Activated T-helper 9 cell treated with anti-CD3 and anti-CD28 coated beads, Interleukin-2, amount 50 U/mL, for 16 hours (primary cell): ENCODE results near the gene MGA.
"Not testable (repeated sequence)": the region's sequence is repeated elsewhere in the genome, so short reads cannot be mapped to it uniquely, and the experiment has no call there.

Experiments used
- DNase-seq: peaks from one replicate; pipeline ENCODE4 v3.0.0-alpha.2; 2020; ENCODE audit warnings: low read depth

MGA gene

GRCh38 chr15:41727143-41727542 is 66.9 kb downstream of the MGA start:
- no peak for DNase-seq

GRCh38 chr15:41728061-41728460 is 67.9 kb downstream of the MGA start:
- DNase-seq = not testable (repeated sequence)

DNA sequence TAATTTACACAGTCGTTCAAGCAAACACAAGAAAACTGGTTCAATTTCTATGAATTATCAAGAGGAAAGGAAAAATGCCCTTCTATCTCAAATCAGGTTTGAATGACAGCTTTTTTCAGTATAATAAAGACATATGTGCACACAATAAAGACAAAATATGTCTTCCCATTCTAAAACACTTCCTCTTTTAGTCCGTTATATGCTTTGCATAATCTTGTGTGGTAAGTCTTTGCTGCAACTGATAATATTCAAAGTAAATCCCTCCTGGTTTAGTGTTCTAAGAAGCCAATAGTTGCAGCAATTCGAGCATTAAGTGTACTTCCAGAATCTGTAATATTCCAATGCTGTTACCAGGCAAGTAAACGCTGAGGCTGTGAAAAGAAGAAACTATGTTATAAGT is 70.3 kb downstream of the MGA start:
- DNase-seq = no peak

- no peak for DNase-seq
These were observed 72.3 kb downstream of the MGA start for GRCh38 chr15:41732483-41732882.

GRCh38 chr15:41734079-41734478 is 73.9 kb downstream of the MGA start:
- no peak for DNase-seq

DNA sequence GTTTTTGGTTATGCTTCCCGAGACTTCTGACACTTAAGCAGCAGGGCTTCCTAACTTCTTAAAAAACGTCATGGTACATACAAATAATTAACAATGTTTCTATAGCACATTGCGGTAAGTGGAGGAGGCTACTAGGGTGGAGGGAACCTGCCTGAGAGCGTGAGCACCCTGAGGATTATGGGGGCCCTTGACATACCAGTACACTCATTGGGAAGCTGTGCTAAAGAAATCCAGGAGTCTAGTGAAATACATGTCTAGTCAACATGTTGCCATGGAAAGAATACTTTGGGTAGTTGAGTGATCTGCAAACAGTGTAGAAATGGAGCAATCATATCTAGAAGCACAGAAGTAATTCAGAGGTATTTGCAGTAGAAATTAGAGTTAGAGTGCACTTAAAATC is 74.8 kb downstream of the MGA start:
- no peak for DNase-seq

DNA sequence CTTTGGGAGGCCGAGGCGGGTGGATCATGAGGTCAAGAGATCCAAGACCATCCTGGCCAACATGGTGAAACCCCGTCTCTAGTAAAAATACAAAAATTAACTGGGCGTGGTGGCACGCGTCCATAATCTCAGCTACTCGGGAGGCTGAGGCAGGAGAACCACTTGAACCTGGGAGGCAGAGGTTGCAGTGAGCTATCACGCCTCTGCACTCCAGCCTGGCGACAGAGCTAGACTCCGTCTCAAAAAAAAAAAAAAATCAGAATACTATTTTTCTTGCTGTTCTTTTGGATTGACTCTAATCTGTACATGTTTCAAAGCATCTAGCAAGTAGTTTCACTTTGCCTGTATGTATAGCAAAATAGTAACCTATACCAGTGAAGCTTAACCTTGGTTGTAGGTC is 75.3 kb downstream of the MGA start:
- not testable (repeated sequence) for DNase-seq

DNA sequence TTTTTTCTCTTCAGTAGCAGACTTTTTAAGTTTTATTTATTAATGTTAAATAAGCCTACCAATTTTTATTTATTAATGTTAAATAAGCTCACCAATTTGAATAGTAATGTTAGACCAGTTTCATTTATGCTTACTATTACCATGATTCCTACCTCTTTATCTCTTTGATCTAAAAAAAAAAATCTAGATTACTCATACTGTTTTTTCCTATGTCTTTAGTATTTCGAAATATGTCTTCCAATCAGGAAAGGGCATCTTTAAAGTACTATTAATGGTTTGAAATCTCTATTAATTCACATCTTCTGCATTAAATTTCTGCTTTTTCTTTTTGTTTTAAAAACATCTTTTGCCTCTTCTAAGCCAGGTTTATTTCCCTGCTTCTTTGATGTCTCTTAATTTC is 86.6 kb downstream of the MGA start:
- no peak for DNase-seq

DNA sequence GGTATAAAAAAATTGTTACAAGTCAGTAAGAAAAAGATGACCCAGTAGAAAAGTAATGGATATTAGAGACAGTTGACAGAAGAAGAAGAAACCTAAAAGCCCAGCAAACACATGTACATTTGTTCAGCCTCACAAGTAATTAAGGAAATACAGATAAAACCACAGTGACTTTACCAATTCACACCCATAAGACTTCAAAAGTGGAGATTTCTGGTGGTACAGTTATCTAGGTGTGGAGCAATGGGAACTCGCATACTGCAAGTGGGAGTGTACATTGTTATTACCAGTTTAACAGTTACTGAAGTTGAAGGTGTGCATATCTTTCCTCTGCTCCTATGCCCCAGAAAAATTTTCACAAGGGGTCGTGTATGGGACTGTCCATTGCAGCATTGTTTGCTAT is 96.0 kb downstream of the MGA start:
- no peak for DNase-seq

DNA sequence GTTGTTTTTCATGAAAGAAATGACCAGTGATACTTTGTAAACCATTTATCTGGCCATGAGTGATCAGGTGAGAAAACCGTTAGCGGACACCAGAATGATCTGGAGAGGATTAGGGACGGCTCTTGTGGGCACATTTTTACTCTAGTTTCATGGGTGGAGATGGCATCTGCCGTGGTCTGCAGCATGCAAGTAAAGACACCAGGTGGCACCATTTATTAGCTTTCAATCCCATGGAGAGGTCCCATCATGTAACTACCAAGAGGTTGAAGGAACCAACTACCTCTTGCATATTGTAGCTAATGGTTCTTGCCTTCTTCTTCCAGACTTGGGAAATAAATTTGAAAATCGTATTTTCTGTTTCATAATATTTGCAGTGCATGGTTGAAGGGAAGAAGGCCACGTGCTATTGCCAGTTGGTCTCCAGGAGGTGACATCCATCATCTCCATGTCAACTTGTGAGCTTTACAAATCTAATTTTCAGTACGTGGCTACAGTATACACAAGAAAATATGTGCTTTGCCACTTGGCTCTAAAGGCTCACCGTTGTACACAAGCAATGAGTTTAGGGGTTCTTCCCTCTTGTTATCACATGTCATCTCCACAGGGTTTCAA is 112.6 kb downstream of the MGA start:
- peak; percentile 15 for DNase-seq

- DNase-seq = no peak
These were observed 113.1 kb downstream of the MGA start for GRCh38 chr15:41773332-41773728.

DNA sequence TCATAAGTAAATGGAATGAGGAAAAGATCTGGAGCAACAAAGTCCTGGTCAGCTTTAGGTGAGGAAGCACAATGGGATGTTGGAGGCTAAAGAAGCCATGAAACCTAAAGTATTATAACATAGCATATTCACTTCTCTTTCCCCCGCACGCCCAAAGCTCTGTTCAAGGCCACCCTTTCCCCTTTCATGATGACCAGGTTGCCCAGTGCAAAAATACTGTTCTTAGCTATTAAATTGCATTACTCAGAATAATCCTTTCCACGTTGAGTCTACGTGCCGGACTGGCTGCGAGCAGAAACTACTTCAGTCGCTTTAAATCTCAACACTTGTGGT is 113.5 kb downstream of the MGA start:
- DNase-seq = no peak

DNA sequence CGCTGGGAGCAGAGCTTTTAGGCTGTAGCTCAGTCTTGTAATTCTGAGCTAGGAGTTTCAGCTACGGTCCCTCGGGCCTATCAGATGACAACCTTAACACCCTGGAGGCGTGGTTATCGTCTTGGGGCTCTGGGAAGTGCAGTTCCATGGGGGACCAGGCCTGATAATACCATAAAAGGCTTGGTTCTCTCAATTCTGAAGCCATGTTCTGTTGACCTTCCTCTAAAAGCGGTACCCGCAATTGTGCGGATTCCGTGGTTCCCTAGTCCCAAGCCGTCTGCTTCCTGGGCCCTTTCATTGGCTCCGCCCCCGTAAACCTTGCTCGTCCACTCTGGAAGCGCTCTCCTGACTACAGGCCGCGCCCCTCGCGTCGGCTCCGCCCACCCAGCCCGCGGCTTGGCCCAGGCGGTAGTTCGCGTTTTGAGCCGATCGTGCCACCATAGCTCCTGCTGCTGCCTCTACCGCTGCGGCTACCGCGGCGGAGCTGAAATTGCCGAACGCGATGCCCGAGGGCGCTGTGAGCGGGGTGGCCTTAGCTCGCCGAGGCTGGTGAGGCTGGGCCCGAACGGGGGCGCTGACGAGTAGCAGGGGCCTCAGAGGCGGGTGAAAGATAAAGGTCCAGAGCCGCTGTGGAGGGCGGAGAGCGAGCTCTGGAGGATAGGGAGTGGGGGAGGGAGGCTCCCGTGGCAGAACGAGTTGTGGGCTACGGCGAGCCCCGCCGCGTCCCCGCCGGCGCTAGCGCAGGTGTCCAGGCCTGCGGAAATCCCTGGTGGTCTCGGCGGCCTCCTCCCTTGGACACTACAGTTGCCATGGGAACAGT is 114.1 kb downstream of the MGA start, which contains the start of gene MAPKBP1:
MAPKBP1 (plus strand) TSS at position 423 of the 820 bp plus-strand sequence. CDS start 792 bp downstream, outside the sequence.
- peak; percentile 95 for DNase-seq

DNA sequence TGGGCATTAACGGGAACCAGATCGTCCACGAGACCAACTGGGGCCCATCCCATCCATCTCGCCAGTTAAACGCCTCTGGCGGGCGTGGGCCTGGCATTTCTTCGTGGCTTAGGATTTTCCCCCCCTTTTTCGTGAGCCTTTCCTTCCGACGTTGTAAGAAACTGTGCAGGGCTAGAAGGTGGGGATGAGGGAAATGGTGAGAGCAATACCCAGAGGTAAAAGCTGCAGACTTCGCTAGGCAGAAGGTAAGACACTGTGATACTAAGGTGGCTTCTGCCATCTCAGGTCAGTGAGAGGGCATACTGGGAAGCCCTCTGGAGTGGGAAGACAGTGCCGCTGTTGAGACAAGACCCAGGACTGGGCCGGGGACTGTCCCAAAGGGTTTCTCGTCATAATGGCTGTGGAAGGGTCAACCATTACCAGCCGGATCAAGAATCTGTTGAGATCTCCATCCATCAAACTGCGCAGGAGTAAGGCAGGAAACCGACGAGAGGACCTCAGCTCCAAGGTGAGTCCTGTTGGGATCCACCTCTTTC is 114.7 kb downstream of the MGA start:
- no peak for DNase-seq

DNA sequence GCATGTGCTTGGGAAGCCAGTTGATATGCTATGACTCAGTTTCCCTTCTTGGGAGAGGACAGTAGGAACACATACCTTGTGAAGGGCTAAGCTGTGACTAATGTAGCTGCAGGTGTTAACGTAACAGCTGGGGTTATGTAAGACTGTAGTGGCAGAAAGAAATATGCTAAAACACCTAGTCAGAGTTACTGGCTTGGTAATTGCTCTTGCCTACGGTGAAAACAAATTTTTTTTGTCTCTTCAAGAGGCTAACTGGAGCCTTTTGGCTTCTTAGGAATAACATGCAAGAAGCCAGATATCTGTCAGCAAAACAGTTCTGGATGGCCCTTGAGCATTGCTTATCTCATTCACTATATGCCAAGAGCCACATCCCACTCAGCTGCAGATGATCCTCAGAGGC is 115.4 kb downstream of the MGA start:
- no peak for DNase-seq

DNA sequence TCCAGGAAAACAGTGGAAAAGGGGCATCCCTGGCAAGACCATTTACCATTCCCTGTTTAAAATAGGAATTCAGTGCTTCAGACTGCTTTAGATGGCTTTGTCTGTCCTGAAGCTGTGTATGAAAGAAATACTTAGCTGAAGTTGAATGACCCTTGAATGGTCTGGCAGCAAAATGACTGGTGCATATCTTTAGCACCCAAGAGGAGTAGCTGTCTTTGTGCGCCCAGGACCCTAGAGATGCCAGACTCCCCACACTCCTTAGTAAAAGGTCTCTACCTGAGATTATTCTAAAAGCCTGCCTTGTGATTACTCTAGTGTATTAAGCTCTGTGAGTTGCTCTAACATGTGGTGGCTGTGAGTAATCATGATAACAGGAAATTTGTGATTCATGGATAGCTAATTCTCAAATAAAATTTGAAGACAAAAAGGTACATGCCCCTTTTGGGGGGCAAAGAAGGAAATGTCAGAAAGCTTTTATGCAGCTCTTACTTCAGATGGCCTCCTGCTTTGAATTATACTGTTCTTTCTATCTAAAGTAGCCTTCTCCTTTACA is 117.3 kb downstream of the MGA start:
- no peak for DNase-seq

- DNase-seq = no peak
These were observed 118.3 kb downstream of the MGA start for GRCh38 chr15:41778521-41778920.

DNA sequence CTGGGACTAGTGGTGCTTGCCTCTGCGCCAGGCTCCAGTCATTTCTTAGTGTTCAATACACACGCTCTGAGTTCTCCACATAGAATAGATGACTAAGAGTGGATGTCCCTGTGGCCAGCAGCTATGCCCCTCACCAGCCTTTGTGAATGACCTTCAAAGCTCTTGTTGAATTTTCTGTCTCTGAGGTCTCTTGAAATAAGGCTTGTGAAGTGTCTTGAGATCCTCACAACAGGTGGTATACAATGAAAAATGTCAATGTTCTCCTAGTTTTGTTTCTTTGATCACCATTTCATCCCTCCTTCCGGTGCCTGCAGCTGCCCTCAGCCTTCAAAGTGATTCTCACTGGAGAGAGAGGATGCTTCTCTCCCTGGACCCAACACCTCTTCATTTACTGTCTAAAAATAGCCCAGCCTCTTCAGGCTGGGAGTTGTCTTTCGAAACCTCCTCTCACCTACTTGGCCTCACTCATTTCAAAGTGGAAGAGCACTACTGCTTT is 119.5 kb downstream of the MGA start:
- DNase-seq = no peak

DNA sequence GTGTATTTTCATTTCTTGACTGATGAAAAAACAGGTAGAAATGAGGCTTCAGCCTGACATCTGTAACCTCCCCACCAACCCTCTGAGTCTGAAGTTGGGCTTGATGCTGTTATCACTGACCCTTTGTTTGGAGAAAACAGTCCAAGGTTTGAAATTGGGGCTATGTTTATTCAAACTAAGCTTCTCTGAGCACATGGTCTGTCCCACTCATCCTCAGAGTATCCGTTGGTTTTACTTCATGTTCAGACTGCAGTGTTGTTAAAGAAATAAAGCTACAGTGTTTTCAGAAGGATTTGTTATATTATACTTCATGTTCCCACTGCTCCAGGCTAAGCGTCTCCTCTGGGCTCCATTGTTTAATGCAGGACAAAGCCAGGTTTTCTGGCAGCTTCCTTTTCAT is 120.1 kb downstream of the MGA start:
- no peak for DNase-seq

DNA sequence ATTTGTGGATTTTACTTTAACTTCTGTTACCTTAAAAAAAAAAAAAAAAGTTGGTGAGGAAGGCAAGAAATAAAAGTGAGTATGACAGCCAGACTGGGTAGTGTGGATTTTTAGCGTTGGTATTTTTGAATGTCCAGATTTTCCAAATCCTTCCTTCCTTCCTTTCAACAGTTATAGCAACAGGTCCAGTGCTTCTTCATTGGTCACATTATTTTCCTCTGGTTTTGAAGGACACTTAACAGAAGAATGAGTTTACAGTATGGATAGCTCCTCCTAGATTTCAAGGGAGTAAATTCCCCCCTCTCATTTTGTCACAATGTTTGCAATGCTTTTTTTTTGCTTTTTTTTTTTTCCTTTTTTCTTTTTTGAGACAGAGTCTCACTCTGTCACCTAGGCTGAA is 120.5 kb downstream of the MGA start:
- no peak for DNase-seq

GRCh38 chr15:41782371-41783282 is 122.4 kb downstream of the MGA start:
- no peak for DNase-seq

- DNase-seq = no peak
These were observed 123.1 kb downstream of the MGA start for GRCh38 chr15:41783296-41783695.
